Progenitor cell of endocrine pancreas (in vitro differentiated cells): Measurements from ENCODE around the gene SRRM5. TPM values are rescaled to one million over a fixed set of nuclear protein-coding genes. Genes with fewer than 3 reads are reported as not detected.

ENCODE experiments used
- DNase-seq: peaks from one replicate; pipeline ENCODE4 v3.0.0; 2021; ENCODE audit warnings: low spot score; ENCODE audit not compliant: unreplicated experiment
- H3K27ac Mint-ChIP-seq: 2 replicates; pipeline ENCODE4 v1.8.0; 2021; ENCODE audit warnings: mild to moderate bottlenecking, moderate library complexity, mixed read lengths
- H3K27me3 Mint-ChIP-seq: 2 replicates; pipeline ENCODE4 v1.8.0; 2021; ENCODE audit warnings: mixed read lengths
- H3K36me3 Mint-ChIP-seq: 2 replicates; pipeline ENCODE4 v1.8.0; 2022; ENCODE audit warnings: mixed read lengths; ENCODE audit not compliant: insufficient read depth
- H3K4me1 Mint-ChIP-seq: 2 replicates; pipeline ENCODE4 v1.8.0; 2021; ENCODE audit warnings: low read depth, mixed read lengths
- H3K4me3 Mint-ChIP-seq: 2 replicates; pipeline ENCODE4 v1.8.0; 2021; ENCODE audit warnings: low read depth, mild to moderate bottlenecking, moderate library complexity, mixed read lengths
- H3K9me3 Mint-ChIP-seq: 2 replicates; pipeline ENCODE4 v1.8.0; 2021; ENCODE audit warnings: low read depth, mixed read lengths
- total RNA-seq: library from RNA; stranded (reverse); gene quantifications from 2 replicates; pipeline ENCODE4 v1.2.1, GENCODE V29; 2021
- TF ChIP-seq, protein P1 (sequence below): fragments of 200-600 bp; sonication (generic); IDR thresholded peaks from one replicate; pipeline ENCODE4 v1.5.0; 2021; ENCODE audit warnings: antibody characterized with exemption, mild to moderate bottlenecking; ENCODE audit not compliant: unreplicated experiment

Gene SRRM5
- total RNA-seq, 1 donor from 2014 or later: 0.79 TPM

DNA sequence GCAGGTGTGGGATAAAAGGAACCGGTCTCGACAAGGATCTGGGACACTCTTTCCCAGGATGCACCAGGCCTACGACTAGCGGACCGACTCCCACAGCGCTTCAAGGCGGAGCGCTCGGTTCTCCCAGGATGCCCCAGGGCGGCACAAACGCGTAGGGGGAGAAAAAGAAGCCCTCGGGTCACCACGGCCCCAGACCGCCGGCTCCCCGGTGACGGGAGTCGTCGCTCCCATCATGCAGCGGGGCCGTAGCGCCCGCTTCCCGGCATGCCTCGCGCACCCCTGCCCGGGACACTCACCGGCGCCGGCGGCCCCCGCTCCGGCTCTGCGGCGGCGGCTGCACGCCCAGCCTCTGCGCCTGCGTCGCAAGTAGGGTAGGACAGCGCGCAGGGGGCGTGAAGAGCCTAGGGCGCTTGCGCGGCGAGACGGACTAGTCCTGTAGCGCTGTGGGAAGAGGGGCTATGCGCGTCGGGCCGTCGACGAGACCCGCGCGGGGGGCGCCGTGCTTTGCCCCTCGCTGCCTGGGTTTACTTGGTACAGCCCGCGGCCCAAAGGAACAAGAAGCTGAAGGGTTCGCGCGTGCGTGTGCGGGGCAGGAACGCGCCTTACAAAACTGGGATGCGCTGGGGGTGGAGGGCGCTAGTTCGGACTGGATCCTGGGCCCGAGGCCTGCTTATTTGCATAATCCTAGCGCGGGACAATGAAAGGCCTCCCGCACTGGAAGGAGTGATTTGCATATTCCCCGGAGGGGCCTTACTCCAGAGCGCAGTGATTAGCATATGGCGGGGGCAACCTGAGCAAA, 7.6 kb downstream of the SRRM5 start, which contains the start of gene ZNF428:
Gene ZNF428 (minus strand): TSS at position 368 of the 799 bp plus-strand sequence. CDS start 5,325 bp downstream, outside the sequence.
- Mint-ChIP-seq H3K4me1 (peaks cover 10% of the 10 kb centered on the region), H3K9me3 (no peaks in the 10 kb centered on the region), H3K36me3 (peaks cover 13% of the 10 kb centered on the region), H3K4me3 (peak within 1 kb of the TSS; percentile 92), H3K27me3 (no peaks in the 10 kb centered on the region), H3K27ac (peak within 1 kb of the TSS; percentile 100)
- peak; percentile 79 for DNase-seq
- TF ChIP-seq, protein P1, sequence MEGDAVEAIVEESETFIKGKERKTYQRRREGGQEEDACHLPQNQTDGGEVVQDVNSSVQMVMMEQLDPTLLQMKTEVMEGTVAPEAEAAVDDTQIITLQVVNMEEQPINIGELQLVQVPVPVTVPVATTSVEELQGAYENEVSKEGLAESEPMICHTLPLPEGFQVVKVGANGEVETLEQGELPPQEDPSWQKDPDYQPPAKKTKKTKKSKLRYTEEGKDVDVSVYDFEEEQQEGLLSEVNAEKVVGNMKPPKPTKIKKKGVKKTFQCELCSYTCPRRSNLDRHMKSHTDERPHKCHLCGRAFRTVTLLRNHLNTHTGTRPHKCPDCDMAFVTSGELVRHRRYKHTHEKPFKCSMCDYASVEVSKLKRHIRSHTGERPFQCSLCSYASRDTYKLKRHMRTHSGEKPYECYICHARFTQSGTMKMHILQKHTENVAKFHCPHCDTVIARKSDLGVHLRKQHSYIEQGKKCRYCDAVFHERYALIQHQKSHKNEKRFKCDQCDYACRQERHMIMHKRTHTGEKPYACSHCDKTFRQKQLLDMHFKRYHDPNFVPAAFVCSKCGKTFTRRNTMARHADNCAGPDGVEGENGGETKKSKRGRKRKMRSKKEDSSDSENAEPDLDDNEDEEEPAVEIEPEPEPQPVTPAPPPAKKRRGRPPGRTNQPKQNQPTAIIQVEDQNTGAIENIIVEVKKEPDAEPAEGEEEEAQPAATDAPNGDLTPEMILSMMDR: no peak

DNA sequence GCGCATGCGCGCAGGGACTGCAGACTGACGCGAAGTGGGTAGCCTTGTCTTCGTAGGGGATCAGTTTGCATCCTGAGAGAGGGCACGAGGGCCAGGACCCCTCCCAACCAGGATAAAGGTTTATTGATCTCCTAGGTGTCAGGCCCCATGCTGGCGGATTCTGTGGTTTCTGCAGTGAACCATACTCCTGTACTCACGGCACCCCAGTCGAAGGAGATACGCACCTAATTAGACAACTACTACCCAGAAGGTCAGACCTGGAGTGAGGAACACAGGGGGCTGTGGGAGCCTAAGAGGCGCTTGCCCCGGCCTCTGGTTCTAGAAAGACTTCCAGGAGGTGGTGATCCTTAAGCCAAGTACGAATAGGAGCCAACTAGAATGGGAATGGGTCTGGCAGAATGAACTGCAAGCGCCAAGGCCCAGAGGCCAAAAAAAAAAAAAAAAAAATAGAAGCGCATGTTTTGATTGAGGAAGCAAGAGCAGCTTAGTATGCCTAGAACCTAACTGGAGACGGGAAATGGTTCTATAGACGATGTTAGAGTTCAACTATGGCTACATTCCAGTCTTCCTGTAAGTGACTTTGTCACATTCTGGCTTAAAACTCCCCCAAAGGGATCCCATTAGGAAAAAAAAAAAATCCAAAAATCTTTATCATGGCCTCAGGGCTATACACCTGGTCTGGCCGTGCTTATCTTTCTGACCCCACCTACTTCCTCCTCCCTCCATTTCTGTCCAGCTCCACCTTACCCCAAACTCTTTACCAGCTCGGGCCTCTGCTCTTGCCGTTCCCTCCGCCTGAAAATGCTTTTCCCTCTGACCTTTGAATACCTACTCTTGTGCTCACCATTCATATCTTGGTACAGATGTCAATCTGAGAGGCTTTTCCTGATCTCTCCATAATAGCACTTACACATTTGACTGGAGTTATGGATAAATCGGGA, 8.4 kb downstream of the SRRM5 start:
- peak overlapping the region; percentile 92 for H3K4me3 Mint-ChIP-seq
- no peaks in the 10 kb centered on the region for H3K27me3 Mint-ChIP-seq
- TF ChIP-seq, protein P1: no peak
- H3K27ac Mint-ChIP-seq: peak overlapping the region; percentile 100
- peaks cover 19% of the 10 kb centered on the region for H3K36me3 Mint-ChIP-seq
- peaks cover 10% of the 10 kb centered on the region for H3K4me1 Mint-ChIP-seq
- DNase-seq: no peak
- H3K9me3 Mint-ChIP-seq: no peaks in the 10 kb centered on the region

DNA sequence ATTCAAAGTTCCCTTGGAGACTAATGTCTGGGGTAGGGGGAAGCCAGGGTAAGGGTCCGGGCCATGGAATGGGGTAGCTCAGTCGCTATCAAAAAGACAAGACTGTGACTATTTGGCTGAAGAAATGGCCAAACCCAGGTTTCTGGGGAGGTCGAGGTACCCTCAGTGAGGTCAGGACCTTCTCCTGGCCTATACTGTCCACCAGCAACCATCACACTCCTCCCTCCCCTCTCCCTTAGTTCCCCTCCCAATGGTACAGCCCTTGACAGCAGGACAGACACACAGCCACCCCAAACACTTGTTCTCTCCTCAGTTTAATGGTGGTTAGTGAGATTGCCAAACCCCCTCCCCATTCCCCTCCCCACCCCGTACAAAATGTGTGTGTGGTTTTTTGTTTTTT, 10.2 kb downstream of the SRRM5 start:
- H3K4me3 Mint-ChIP-seq: no peak overlapping the region
- TF ChIP-seq, protein P1: no peak
- H3K4me1 Mint-ChIP-seq: peaks cover 10% of the 10 kb centered on the region
- H3K27me3 Mint-ChIP-seq: no peaks in the 10 kb centered on the region
- DNase-seq: no peak
- H3K9me3 Mint-ChIP-seq: no peaks in the 10 kb centered on the region
- H3K36me3 Mint-ChIP-seq: peaks cover 28% of the 10 kb centered on the region
- no peak overlapping the region for H3K27ac Mint-ChIP-seq

DNA sequence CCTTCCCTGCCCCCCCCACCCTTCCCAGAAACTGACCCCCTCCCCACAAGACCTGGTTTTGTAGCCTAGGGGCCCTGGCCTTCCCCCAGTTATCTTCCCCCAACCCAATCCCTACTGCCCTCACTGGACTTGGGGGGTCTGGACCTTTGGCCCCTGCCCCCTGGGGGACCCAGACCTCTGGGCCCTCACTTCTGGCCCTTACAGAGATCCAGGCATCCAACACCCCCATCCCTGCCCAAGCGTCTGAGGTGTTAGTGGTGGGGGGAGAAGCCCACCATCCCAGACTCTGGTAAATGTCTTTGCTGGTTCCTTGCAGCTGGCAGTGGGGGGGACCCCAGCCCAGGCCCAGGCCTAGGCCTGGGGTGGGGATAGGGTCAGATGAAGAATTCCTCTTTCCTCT, 11.1 kb downstream of the SRRM5 start:
- peaks cover 10% of the 10 kb centered on the region for H3K4me1 Mint-ChIP-seq
- H3K36me3 Mint-ChIP-seq: peaks cover 29% of the 10 kb centered on the region
- no peaks in the 10 kb centered on the region for H3K9me3 Mint-ChIP-seq
- no peak for DNase-seq
- TF ChIP-seq, protein P1: no peak
- no peak overlapping the region for H3K4me3 Mint-ChIP-seq
- H3K27ac Mint-ChIP-seq: no peak overlapping the region
- H3K27me3 Mint-ChIP-seq: no peaks in the 10 kb centered on the region

DNA sequence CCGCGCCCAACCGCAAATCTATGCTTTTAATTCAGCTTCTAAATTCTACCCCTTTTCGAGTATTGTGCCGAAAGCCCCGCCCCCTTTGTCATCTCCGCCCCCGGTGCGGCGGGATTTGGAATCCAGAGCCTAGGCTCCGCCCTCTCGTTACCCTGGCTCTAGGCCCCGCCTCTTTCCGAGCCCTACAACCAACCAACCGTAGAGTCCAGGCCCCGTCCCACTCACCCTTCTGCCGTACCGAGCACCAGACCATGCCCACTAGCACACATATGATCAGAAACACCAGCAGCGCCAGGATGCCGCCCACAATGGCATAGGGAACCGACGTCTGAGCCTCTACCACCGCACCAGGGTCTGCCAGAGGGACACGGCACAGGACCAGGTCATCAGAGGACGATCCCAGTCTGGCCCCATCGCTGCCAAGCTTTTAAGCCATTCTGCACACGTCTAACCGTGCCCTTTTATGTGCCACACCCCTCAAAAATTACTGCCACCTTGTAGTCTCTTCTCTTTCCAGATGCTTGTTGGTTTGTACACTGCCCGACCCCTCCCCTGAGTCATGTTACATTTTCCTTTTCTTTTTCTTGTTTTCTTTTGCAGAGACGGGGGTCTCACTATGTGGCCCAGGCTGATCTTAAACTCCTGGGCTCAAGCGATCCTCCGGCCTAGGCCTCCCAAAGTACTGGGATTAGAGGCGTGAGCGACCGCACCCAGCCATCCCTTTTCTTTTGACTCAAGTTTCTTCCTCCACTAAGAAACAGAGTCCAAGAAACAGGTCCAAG, 12.2 kb downstream of the SRRM5 start:
- no peak overlapping the region for H3K4me3 Mint-ChIP-seq
- no peaks in the 10 kb centered on the region for H3K27me3 Mint-ChIP-seq
- H3K36me3 Mint-ChIP-seq: peaks cover 29% of the 10 kb centered on the region
- DNase-seq: no peak
- H3K4me1 Mint-ChIP-seq: peaks cover 10% of the 10 kb centered on the region
- H3K27ac Mint-ChIP-seq: no peak overlapping the region
- H3K9me3 Mint-ChIP-seq: no peaks in the 10 kb centered on the region
- TF ChIP-seq, protein P1: no peak
